Hepatocyte (in vitro differentiated cells): Measurements from ENCODE around the gene SYCE3. TPM values are rescaled to one million over a fixed set of nuclear protein-coding genes. Genes with fewer than 3 reads are reported as not detected.
"Not testable (repeated sequence)": the region's sequence is repeated elsewhere in the genome, so short reads cannot be mapped to it uniquely, and the experiment has no call there.

Experiments used
- DNase-seq: peaks from one replicate; pipeline ENCODE4 v3.0.0-alpha.2; 2016; ENCODE audit warnings: low spot score
- H2AFZ ChIP-seq: fragments of 200-600 bp; sonication (generic); 2 replicates; pipeline ENCODE4 v1.6.0; 2016; ENCODE audit warnings: antibody characterized with exemption, mild to moderate bottlenecking
- H3K27ac ChIP-seq: fragments of 200-600 bp; sonication (generic); 2 replicates; pipeline ENCODE4 v1.5.1; 2016; ENCODE audit warnings: mild to moderate bottlenecking
- H3K27me3 ChIP-seq: fragments of 200-600 bp; sonication (generic); 2 replicates; pipeline ENCODE4 v1.6.1; 2016
- H3K36me3 ChIP-seq: fragments of 200-600 bp; sonication (generic); replicated peaks from 2 replicates; pipeline ENCODE4 v1.5.1; 2016; ENCODE audit warnings: low read depth; ENCODE audit not compliant: insufficient read depth
- H3K4me1 ChIP-seq: fragments of 200-600 bp; sonication (generic); 2 replicates; pipeline ENCODE4 v1.5.1; 2016; ENCODE audit warnings: mild to moderate bottlenecking, moderate library complexity; ENCODE audit not compliant: insufficient read depth
- H3K4me2 ChIP-seq: fragments of 200-600 bp; sonication (generic); 2 replicates; pipeline ENCODE4 v1.6.0; 2016
- H3K4me3 ChIP-seq: fragments of 200-600 bp; sonication (generic); 2 replicates; pipeline ENCODE4 v1.5.1; 2016; ENCODE audit warnings: mild to moderate bottlenecking
- H3K79me2 ChIP-seq: fragments of 200-600 bp; sonication (generic); 2 replicates; pipeline ENCODE4 v1.6.0; 2017; ENCODE audit warnings: mild to moderate bottlenecking
- H3K9me2 ChIP-seq: fragments of 200-600 bp; sonication (generic); replicated peaks from 2 replicates; pipeline ENCODE4 v1.6.0; 2017; ENCODE audit warnings: mild to moderate bottlenecking; ENCODE audit not compliant: insufficient read depth
- H3K9me3 ChIP-seq: fragments of 200-600 bp; sonication (generic); 2 replicates; pipeline ENCODE4 v1.5.1; 2016; ENCODE audit warnings: low read depth, mild to moderate bottlenecking
- H4K20me1 ChIP-seq: fragments of 200-600 bp; sonication (generic); 2 replicates; pipeline ENCODE4 v1.6.0; 2016; ENCODE audit warnings: mild to moderate bottlenecking; ENCODE audit not compliant: insufficient read depth, poor library complexity, severe bottlenecking
- CTCF ChIP-seq: fragments of 200-600 bp; sonication (generic); IDR thresholded peaks from 2 replicates; pipeline ENCODE4 v1.5.1; 2016; ENCODE audit warnings: antibody characterized with exemption, mild to moderate bottlenecking; ENCODE audit not compliant: poor library complexity
- EZH2 ChIP-seq: fragments of 200-600 bp; sonication (generic); IDR thresholded peaks from 2 replicates; pipeline ENCODE4 v1.6.1; 2016; ENCODE audit warnings: antibody characterized with exemption, mild to moderate bottlenecking, borderline replicate concordance
- EZH2phosphoT487 ChIP-seq: fragments of 200-600 bp; sonication (generic); IDR thresholded peaks from one replicate; pipeline ENCODE4 v1.6.1; 2018; ENCODE audit warnings: antibody characterized with exemption, mild to moderate bottlenecking, low read depth, moderate library complexity; ENCODE audit not compliant: unreplicated experiment, severe bottlenecking
- WGBS: methylation state at CpG from one replicate; pipeline ENCODE4 v1.1.6; 2016; ENCODE audit warnings: low lambda C conversion rate; ENCODE audit errors: missing lambda C conversion rate; 5-methylcytosine and 5-hydroxymethylcytosine counted together
- polyA plus RNA-seq: library from polyadenylated mRNA; unstranded; fragments of >200 nt; fragmentation: Nextera tagmentation; extraction: Ambion mirVana; gene quantifications from 2 replicates; pipeline ENCODE4 v1.2.1, GENCODE V29; 2016
- total RNA-seq: library from RNA; depleted of rRNA; stranded (reverse); fragments of >200 nt; gene quantifications from 2 replicates; pipeline ENCODE4 v1.2.3, GENCODE V29; 2014

The SYCE3 gene
- total and polyA plus RNA-seq, 2 experiments from 2014 or later, result 1.4 TPM; not detected in 1

- Histone ChIP-seq H2AFZ (no peak overlapping the region), H3K79me2 (no peaks in the 10 kb centered on the region), H3K4me2 (no peak overlapping the region), H3K36me3 (no peaks in the 10 kb centered on the region), H3K4me3 (no peak overlapping the region), H3K9me3 (no peaks in the 10 kb centered on the region), H3K27ac (no peak overlapping the region), H3K9me2 (no peaks in the 10 kb centered on the region), H4K20me1 (no peaks in the 10 kb centered on the region), H3K27me3 (no peaks in the 10 kb centered on the region), H3K4me1 (no peaks in the 10 kb centered on the region)
- no peak for TF ChIP-seq EZH2phosphoT487
- no peak for TF ChIP-seq EZH2
- TF ChIP-seq CTCF, result no peak
- WGBS, result 92% methylated on average over 10 of the region's 10 CpGs
- no peak for DNase-seq
Observed at GRCh38 chr22:50608996-50609395, 46.3 kb upstream of the SYCE3 start.

- not testable (repeated sequence) for DNase-seq, H3K4me2 ChIP-seq, H4K20me1 ChIP-seq, H3K4me1 ChIP-seq, H2AFZ ChIP-seq, H3K79me2 ChIP-seq, H3K27me3 ChIP-seq, H3K9me2 ChIP-seq, H3K36me3 ChIP-seq, H3K9me3 ChIP-seq, H3K27ac ChIP-seq, H3K4me3 ChIP-seq
- WGBS, result 87% methylated on average over 16 of the region's 39 CpGs
Observed at GRCh38 chr22:50608058-50608840, 45.5 kb upstream of the SYCE3 start.

- TF ChIP-seq EZH2phosphoT487 (no peak), CTCF (no peak), EZH2 (no peak)
- H3K27ac ChIP-seq, result no peak overlapping the region
- H4K20me1 ChIP-seq, result no peaks in the 10 kb centered on the region
- H2AFZ ChIP-seq, result no peak overlapping the region
- 82% methylated on average over 6 of the region's 6 CpGs for WGBS
- H3K9me2 ChIP-seq, result no peaks in the 10 kb centered on the region
- DNase-seq, result no peak
- no peaks in the 10 kb centered on the region for H3K79me2 ChIP-seq
- no peaks in the 10 kb centered on the region for H3K9me3 ChIP-seq
- no peaks in the 10 kb centered on the region for H3K36me3 ChIP-seq
- H3K27me3 ChIP-seq, result peaks cover 9% of the 10 kb centered on the region
- H3K4me2 ChIP-seq, result no peak overlapping the region
- H3K4me3 ChIP-seq, result no peak overlapping the region
- no peaks in the 10 kb centered on the region for H3K4me1 ChIP-seq
Observed at GRCh38 chr22:50607659-50608020, 44.9 kb upstream of the SYCE3 start.

GRCh38 chr22:50606946-50607658 is 44.4 kb upstream of the SYCE3 start:
- Histone ChIP-seq H3K9me3 (no peaks in the 10 kb centered on the region), H4K20me1 (no peaks in the 10 kb centered on the region), H3K9me2 (no peaks in the 10 kb centered on the region), H3K4me2 (no peak overlapping the region), H3K79me2 (no peaks in the 10 kb centered on the region), H3K4me3 (no peak overlapping the region), H3K27ac (no peak overlapping the region), H2AFZ (no peak overlapping the region), H3K36me3 (no peaks in the 10 kb centered on the region), H3K4me1 (no peaks in the 10 kb centered on the region), H3K27me3 (peaks cover 15% of the 10 kb centered on the region)
- no peak for DNase-seq
- TF ChIP-seq EZH2 (no peak), CTCF (no peak), EZH2phosphoT487 (no peak)
- WGBS, result 84% methylated on average over 12 of the region's 18 CpGs
